SK-N-MC (cell line): Measurements from ENCODE around the gene CTSA.

ENCODE experiments used
- DNase-seq: peaks from one replicate; pipeline ENCODE4 v3.0.0-alpha.2; 2011; ENCODE audit warnings: low read depth, low spot score
- H3K27ac ChIP-seq: fragments of 200-600 bp; sonication (generic); 2 replicates; pipeline ENCODE4 v1.5.1; 2016; ENCODE audit warnings: mixed run types
- H3K36me3 ChIP-seq: fragments of 200-600 bp; sonication (generic); 2 replicates; pipeline ENCODE4 v1.6.1; 2017; ENCODE audit warnings: antibody characterized with exemption, low read length, mixed read lengths; ENCODE audit not compliant: insufficient read depth
- H3K4me3 ChIP-seq: fragments of 200-600 bp; sonication (generic); 2 replicates; pipeline ENCODE4 v1.5.1; 2016
- H3K9ac ChIP-seq: fragments of 200-600 bp; sonication (generic); 2 replicates; pipeline ENCODE4 v1.8.0; 2017; ENCODE audit warnings: mixed run types, mixed read lengths; ENCODE audit not compliant: insufficient read length
- H3K9me3 ChIP-seq: fragments of 200-600 bp; sonication (generic); 2 replicates; pipeline ENCODE4 v1.6.1; 2017; ENCODE audit warnings: low read depth, mild to moderate bottlenecking, antibody characterized with exemption, low read length, moderate library complexity, mixed read lengths
- EZH2 ChIP-seq: fragments of 200-600 bp; sonication (generic); IDR thresholded peaks from one replicate; pipeline ENCODE4 v1.6.1; 2017; ENCODE audit warnings: antibody characterized with exemption
- FOXP2 ChIP-seq: optimal IDR thresholded peaks from 2 replicates; pipeline ENCODE3; 2011; ENCODE audit warnings: mild to moderate bottlenecking, moderate library complexity; ENCODE audit not compliant: insufficient read depth; ENCODE audit errors: extremely low read length, control extremely low read depth
- POLR2AphosphoS5 ChIP-seq: IDR thresholded peaks from 2 replicates; pipeline ENCODE4 v1.6.1; 2012; ENCODE audit warnings: mild to moderate bottlenecking, low read depth, low read length, borderline replicate concordance

The CTSA gene

GRCh38 chr20:45917790-45918141, 26.6 kb downstream of the CTSA start:
- TF ChIP-seq FOXP2 (no peak), POLR2AphosphoS5 (no peak), EZH2 (no peak)
- Histone ChIP-seq H3K27ac (no peak overlapping the region), H3K4me3 (no peak overlapping the region), H3K9me3 (no peaks in the 10 kb centered on the region), H3K9ac (no peak overlapping the region), H3K36me3 (no peaks in the 10 kb centered on the region)
- DNase-seq: no peak

DNA sequence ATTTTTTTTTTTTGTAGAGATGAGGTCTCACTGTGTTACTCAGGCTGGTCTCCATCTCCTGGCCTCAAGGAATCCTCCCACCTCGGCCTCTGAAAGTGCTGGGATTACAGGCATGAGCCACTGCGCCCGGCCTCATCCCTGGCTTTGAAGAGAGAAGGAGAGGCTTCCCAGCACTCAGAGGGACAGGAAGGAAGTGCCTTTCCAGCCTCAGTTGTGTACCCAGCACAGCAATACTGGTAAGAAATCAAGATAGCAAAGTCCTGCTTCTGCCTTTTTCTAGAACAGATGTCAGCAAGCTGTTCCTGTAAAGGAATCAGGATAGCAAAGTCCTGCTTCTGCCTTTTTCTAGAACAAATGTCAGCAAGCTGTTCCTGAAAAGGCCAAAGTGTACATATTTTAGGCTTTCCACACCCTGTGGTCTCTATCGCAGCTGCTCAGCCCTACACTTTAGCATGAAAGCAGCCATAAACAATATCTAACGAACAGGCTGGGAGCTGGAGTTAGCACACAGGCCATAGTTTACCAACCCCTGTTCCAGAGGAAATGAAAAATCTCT, 27.1 kb downstream of the CTSA start:
- TF ChIP-seq EZH2 (no peak), POLR2AphosphoS5 (no peak), FOXP2 (no peak)
- no peak overlapping the region for H3K27ac ChIP-seq
- no peak for DNase-seq
- H3K9ac ChIP-seq: no peak overlapping the region
- no peaks in the 10 kb centered on the region for H3K9me3 ChIP-seq
- no peak overlapping the region for H3K4me3 ChIP-seq
- H3K36me3 ChIP-seq: no peaks in the 10 kb centered on the region

GRCh38 chr20:45918779-45919537, 27.8 kb downstream of the CTSA start:
- H3K27ac ChIP-seq: no peak overlapping the region
- H3K4me3 ChIP-seq: no peak overlapping the region
- H3K9me3 ChIP-seq: no peaks in the 10 kb centered on the region
- no peaks in the 10 kb centered on the region for H3K36me3 ChIP-seq
- no peak overlapping the region for H3K9ac ChIP-seq
- TF ChIP-seq FOXP2: no peak
- TF ChIP-seq POLR2AphosphoS5: no peak
- no peak for TF ChIP-seq EZH2
- no peak for DNase-seq

DNA sequence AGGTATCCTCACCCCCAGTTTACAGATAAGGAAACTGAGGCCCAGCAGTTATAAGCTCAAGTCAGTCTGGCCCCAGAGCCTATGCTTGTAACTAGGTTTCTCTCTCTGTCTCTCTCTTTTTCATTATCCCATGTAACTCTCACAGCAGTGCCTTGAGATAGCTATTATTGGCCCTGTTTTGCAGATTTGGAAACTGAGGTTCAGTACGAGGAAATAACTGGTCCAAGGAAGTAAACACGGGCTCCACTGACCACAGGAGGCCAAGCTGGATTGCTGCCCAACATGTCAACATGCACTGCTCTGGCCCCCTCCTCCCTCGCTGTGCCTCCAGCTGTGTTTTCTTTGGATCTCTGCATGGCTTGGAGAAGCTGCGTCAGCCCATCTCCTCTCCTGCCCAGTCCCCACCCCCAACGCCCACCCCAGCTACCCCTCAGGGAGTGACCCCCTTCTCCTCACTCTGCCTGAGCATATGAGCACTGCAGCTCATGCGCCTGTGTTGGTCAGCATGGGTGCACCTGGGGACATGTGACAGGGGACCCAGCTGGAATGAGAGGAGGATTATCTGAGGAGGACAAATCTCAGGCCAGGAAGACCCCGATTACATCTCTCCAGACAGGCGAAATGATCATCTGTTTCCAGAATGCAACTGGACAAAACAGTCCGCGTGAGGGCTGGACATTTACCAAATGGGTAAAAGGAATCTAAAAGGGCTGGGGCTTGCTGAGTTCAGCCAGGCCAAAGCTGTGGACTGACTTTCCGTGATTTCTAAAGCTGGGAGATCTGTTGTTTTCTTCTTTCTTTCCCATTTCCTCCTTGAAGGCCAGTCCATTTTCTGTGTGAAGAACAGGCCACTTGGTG, 28.6 kb downstream of the CTSA start:
- no peak overlapping the region for H3K27ac ChIP-seq
- H3K4me3 ChIP-seq: no peak overlapping the region
- no peaks in the 10 kb centered on the region for H3K9me3 ChIP-seq
- DNase-seq: no peak
- no peak for TF ChIP-seq EZH2
- no peak overlapping the region for H3K9ac ChIP-seq
- no peaks in the 10 kb centered on the region for H3K36me3 ChIP-seq

- no peak overlapping the region for H3K4me3 ChIP-seq
- H3K27ac ChIP-seq: no peak overlapping the region
- no peak for DNase-seq
- no peaks in the 10 kb centered on the region for H3K9me3 ChIP-seq
- no peaks in the 10 kb centered on the region for H3K36me3 ChIP-seq
- no peak for TF ChIP-seq EZH2
- TF ChIP-seq FOXP2: no peak
- no peak for TF ChIP-seq POLR2AphosphoS5
- H3K9ac ChIP-seq: no peak overlapping the region
Measured at GRCh38 chr20:45920462-45921336, 29.6 kb downstream of the CTSA start.

DNA sequence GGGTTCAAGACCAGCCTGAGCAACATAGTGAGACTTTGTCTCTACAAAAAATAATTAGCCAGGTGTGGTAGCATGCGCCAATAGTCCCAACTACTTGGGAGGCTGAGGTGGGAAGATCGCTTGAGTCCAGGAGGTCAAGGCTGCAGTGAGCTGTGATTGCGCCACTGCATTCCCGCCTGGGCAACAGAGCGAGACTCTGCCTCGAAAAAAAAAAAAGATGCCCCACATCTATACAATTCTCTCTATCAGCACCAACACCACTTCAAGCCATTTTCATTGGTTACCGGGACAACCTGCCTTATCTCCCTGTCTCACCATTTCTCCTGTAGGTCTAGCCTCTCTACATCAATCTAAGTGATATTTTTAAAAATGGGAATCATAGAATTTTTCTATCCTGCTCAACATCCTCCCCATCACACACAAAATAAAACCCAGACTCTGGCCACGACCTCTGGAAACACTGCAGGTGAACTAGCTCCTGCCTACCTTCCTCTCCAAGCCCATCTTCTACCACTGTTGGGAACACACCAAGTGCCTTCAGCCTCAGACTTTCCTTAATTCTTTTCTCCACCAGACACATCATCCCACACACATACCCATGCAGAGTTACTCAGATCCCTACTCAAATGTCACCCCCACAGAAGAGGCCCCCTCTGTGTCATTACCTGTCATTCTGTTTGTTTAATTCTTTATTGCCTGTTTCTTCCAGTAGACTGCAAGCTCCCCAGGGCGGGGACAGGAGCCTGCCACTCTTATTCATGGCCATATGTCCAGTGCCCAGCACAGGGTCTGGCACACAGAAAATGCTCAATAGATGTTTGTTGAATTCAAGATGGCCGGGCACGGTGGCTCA, 30.4 kb downstream of the CTSA start:
- no peak overlapping the region for H3K9ac ChIP-seq
- no peak overlapping the region for H3K27ac ChIP-seq
- no peak overlapping the region for H3K4me3 ChIP-seq
- no peak for TF ChIP-seq POLR2AphosphoS5
- TF ChIP-seq FOXP2: no peak
- no peak for TF ChIP-seq EZH2
- no peaks in the 10 kb centered on the region for H3K9me3 ChIP-seq
- H3K36me3 ChIP-seq: no peaks in the 10 kb centered on the region
- DNase-seq: no peak
